HS-27A (cell line): ENCODE data around the gene ABHD12.
"Not testable (repeated sequence)": the region's sequence is repeated elsewhere in the genome, so short reads cannot be mapped to it uniquely, and the experiment has no call there.

ENCODE experiments used
- DNase-seq: peaks from one replicate; pipeline ENCODE4 v3.0.0-alpha.2; 2012; ENCODE audit warnings: low read depth, missing footprints

The ABHD12 gene

GRCh38 chr20:25390538-25391528, at the start of gene ABHD12:
TSS of gene ABHD12 (minus strand) at chr20:25390835. CDS start at chr20:25390703, 132 bp downstream.
- peak; percentile 94 for DNase-seq

- no peak for DNase-seq
Observed at GRCh38 chr20:25439328-25439727, 48.7 kb upstream of the ABHD12 start.

GRCh38 chr20:25437153-25437581, 46.5 kb upstream of the ABHD12 start:
- no peak for DNase-seq

- no peak for DNase-seq
Observed at GRCh38 chr20:25424536-25424935, 33.9 kb upstream of the ABHD12 start.

- DNase-seq = no peak
Observed at GRCh38 chr20:25422032-25422431, 31.4 kb upstream of the ABHD12 start.

- no peak for DNase-seq
Observed at GRCh38 chr20:25421102-25421501, 30.5 kb upstream of the ABHD12 start.

GRCh38 chr20:25418776-25419175, 28.1 kb upstream of the ABHD12 start:
- no peak for DNase-seq

- DNase-seq = no peak
Observed at GRCh38 chr20:25408890-25409289, 18.3 kb upstream of the ABHD12 start.

GRCh38 chr20:25408170-25408547, 17.5 kb upstream of the ABHD12 start:
- no peak for DNase-seq

- peak; percentile 97 for DNase-seq
Observed at GRCh38 chr20:25407311-25408169, 16.9 kb upstream of the ABHD12 start, which contains the start of gene GINS1. TSS of gene GINS1 (plus strand) at chr20:25407673. CDS start at chr20:25407821, 148 bp downstream.

- no peak for DNase-seq
Observed at GRCh38 chr20:25402583-25402982, 11.9 kb upstream of the ABHD12 start.

- not testable (repeated sequence) for DNase-seq
Observed at GRCh38 chr20:25400291-25400732, 9.7 kb upstream of the ABHD12 start.

- peak; percentile 77 for DNase-seq
Observed at GRCh38 chr20:25399037-25399430, 8.4 kb upstream of the ABHD12 start.

- DNase-seq = no peak
Observed at GRCh38 chr20:25398376-25399036, 7.9 kb upstream of the ABHD12 start.

- no peak for DNase-seq
Observed at GRCh38 chr20:25397821-25398220, 7.2 kb upstream of the ABHD12 start.

- no peak for DNase-seq
Observed at GRCh38 chr20:25397096-25397495, 6.5 kb upstream of the ABHD12 start.

GRCh38 chr20:25394996-25395395, 4.4 kb upstream of the ABHD12 start:
- no peak for DNase-seq

- DNase-seq = no peak
Observed at GRCh38 chr20:25394276-25394675, 3.6 kb upstream of the ABHD12 start.

GRCh38 chr20:25389858-25390537, 637 bp downstream of the ABHD12 start:
- no peak for DNase-seq

- DNase-seq = peak; percentile 23
Observed at GRCh38 chr20:25389401-25389857, 1.2 kb downstream of the ABHD12 start.

GRCh38 chr20:25382704-25383370, 7.8 kb downstream of the ABHD12 start:
- no peak for DNase-seq
